GM19193 (cell line): Measurements from ENCODE around the gene DNMT3A.

Experiments
- POLR2A ChIP-seq: IDR thresholded peaks from 4 replicates; pipeline ENCODE4 v1.6.1; 2011; ENCODE audit not compliant: insufficient read depth, insufficient read length; ENCODE audit errors: extremely low read depth

The DNMT3A gene

DNA sequence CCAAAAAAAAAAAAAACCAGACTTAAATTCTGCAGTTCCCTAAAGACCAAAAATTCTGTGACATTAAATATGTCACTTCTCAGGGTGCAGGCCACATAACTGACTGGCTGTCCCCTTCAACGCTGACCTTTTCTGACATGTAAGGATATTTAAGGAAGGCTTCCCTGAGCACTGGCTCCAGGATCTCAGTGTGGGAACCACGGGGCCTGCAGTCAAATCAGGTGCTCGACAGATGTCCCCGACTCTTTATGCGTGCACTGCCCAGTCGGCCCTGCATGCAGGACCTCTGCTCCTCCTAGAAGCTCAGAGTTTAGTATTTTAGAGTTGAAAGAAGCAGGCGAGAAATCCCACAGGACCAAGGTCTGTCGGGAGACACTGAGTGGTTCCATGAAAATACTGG is 104.0 kb downstream of the DNMT3A start:
- no peak for TF ChIP-seq POLR2A

DNA sequence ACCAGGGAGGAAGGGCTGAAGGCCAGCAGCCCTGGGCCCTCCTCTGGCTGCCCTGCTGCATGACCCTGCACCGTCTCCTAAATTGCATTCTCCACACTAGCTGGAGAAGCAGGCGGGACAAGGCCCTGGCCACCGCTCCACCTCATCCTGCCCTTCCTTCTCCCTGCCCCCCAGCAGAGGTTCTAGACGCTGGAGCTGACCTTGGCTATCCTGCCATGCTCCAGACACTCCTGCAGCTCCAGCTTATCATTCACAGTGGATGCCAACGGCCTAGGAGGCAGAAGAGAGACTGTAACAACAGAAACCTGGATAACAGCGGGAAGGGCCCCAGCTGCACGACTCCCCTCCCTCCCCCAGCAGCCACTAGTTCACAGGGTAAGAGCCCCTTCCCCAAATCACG is 105.0 kb downstream of the DNMT3A start:
- no peak for TF ChIP-seq POLR2A

DNA sequence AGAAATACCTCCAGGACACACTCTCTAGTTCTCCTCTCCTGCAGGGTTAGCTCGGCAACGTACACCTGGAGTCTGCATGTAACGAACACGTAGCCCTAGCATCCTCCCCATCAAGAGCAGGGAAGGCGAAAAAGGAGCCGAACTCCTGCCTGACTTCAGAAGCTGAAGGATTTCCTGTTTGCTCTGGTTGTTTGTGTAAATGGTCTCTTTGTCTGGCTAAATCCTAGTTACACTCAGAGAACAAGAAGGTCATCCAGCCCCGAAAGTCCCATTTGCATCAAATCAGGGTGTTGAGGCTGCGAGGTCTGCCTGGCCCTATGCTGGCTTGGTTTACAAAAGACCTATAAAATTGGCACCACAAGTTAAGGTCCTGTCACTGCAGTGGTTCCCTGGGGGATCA is 107.0 kb downstream of the DNMT3A start:
- TF ChIP-seq POLR2A: no peak

DNA sequence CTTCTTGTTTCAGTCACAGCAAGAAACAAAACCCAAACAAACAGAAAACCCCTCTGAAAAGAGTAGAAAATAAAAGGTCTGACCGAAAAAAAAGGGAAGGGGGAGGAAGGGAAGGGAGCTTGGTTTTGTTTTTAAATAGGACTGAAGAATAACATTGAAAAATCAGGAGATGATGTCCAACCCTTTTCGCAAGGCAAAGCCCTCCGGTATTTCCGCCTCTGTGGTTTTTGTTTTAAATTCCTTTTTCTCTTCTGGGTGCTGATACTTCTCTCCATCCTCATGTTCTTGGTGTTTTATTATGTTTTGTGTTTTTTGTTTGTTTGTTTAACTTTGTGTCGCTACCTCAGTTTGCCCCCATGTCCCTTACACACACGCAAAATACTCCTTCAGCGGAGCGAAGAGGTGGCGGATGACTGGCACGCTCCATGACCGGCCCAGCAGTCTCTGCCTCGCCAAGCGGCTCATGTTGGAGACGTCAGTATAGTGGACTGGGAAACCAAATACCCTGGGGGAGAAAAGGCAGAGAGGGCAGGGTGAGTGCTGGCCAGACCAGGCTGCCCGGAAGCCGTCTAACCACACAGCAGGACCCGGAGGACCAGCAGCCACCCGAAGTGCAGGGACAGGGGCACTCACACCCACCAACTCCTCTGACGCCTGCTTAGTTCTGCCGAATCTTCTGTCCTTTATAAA is 107.7 kb downstream of the DNMT3A start:
- TF ChIP-seq POLR2A: no peak

DNA sequence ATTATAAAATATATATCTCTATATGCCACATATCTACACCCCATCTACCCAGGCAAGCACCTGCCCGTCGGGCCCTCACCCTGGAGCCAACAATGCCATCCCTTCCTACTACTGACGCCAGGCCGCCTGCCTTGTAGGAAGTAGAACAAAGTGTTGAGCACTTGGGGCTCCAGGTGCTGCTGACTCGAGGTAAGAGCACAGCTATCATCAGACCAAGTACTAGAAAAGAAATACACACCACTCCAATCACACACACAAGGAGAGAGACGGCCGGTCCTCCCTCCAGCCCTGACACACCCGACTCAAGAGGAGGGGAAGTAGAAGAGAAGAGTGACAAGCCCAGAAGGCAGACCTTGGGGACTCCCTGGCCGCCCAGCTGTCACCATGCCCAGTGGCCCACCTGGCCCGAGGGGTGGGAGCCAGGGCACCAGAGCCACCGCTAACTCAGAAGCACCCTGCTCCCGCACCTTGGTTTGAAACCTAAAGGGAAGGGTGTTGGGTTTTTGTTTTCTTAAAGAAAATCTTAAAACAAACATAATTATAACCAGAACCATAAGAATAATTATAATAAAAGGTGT is 109.4 kb downstream of the DNMT3A start:
- TF ChIP-seq POLR2A: no peak

DNA sequence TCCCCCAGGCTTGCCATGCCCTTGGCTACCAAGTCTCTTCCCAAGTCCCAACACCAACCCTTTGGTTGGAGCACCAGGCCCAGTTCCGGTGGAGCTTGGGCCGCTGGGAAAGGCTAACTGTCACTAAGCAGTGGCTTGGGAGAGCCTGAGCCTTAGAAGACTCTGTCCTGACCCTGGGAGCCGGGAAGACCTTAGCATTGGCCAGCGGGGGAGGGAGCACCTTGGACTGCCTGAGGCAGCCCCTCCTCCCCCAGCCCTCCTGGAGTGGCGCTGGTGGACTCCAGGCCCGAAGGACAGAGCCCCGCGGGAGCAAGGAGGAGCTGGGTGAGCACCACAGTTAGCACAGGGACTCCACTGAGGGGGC is 110.8 kb downstream of the DNMT3A start:
- no peak for TF ChIP-seq POLR2A

DNA sequence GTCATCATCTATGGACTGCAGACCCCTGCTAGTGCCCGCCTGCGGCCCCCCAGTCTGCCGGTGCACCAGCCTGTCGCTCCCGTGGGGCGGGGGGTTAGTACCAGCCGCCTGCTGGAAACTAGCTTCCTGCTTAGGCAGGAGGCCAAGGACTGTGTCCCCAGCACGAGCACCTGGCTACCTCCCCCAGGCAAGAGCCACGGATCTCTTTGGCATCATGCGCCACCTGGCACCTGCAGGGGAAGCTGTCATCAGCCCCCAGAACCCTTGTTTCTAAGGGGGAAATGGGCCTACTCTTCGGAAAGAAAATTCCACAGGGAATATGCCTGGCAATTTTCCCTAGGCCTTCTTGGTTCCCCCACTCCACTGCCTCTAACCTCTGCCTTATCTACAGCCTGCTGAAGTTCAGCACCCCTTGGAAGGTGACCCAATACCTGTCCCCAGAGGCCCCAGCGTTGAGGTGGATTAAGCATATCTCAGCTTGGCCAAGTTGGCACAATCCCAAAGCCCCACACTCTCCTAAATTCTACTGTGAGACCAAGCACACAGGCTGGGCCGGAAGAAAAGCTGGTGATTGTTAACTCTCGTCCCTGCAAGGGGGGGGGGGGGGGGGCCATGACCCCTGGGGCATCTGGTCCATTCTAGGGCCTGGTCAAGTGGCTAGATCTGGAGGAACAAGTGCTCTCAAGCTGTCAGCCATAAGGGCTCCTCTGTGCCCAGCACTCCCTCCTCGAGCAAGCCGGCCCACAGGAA is 111.4 kb downstream of the DNMT3A start:
- TF ChIP-seq POLR2A: no peak

DNA sequence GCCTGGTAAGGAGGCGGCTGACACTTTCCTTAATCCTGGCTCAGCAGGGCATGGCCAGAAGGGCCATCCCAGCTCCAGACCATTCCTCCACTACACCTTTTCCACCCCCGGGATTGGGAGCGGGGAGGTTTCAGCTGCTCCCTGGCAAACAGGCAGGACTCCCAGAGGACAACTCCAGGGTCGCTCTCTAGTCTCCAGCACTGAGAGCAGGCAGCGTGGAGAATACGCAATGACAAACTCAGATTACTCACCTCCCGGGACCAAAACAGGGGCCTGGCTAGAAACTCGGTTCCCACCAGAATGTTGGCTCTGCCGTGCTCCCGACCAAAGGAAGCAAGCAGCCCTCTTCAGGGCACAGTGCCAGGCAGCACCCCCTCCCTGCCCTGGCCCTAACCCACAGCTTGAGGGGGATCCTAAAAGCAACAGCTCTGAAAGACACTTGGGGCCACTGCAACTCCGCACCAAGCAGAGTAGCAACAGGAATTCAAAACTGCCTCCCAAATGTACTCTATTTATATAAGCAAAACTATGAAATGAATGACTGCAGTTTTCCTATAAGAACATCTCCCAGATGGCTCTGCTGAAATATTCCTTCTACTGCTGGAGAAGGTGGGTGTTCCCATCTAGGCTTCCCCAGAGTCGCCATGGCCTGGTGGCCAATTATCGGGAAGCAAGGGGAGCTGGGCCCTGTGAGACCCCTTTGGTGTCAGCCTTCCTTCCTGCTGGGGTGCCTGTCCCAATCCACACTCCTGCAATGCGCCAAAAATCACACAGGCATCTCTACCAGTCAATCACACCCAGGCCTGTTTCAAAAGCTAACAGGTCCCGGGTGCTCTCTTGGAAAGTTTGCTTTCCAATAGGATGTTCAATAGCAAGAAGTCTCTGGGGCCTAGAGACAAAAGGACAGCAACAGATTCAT is 112.2 kb downstream of the DNMT3A start:
- no peak for TF ChIP-seq POLR2A

DNA sequence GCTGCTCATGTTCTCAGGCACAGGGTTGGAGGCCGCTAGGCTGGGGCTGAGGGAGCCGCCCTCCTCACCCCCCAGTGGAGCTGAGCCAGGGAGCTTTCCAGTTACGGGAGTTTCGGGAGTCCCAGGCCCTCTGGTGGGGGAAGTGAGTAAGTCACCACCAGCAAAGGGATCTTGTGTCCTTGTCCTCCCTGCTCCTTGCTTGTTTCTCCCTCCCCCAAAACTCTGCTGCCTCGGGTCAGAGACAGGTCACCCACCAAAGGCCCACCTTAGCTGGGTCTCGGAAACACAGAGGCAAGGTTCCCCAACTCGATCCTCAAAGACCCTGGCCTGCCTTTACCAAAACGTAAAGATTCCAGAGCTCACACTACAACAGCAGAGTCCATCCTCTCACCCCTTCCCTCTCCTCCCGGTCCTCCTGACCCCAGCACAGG is 112.9 kb downstream of the DNMT3A start:
- TF ChIP-seq POLR2A: no peak

DNA sequence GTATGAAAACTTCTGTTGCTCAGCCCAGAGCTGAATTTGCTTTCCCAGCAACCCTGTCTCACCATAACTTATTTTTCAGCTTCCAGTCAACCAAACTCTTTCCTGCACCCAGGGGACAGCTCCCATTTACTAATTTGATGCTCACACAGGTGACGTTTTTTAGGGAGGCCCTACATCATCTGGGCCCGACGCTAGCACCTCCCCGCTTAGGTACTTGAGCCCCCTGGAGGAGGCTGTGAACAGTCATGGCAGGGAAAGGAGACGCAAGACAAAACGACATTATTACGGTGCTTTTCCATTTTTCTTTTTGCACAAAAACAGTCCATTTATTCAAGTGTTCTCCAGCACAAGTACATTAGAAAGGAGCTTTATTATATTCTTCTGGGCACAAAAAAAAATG is 114.1 kb downstream of the DNMT3A start:
- no peak for TF ChIP-seq POLR2A

DNA sequence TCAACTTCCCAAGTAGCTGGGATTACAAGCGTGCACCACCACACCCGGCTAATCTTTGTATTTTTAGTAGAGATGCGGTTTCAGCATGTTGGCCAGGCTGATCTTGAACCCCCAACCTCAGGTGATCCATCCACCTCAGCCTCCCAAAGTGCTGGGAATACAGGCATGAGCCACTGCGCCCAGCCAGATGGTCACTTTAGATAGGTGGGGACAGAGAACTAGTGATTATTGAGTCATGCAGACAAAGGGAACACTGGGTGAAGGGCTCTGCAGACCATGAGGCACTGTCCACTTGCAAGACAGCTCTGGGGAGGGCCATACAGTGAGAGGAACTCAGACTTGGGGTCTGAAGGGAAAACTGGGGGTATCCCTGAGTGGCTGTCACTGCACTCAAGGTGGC is 114.9 kb downstream of the DNMT3A start:
- TF ChIP-seq POLR2A: no peak

DNA sequence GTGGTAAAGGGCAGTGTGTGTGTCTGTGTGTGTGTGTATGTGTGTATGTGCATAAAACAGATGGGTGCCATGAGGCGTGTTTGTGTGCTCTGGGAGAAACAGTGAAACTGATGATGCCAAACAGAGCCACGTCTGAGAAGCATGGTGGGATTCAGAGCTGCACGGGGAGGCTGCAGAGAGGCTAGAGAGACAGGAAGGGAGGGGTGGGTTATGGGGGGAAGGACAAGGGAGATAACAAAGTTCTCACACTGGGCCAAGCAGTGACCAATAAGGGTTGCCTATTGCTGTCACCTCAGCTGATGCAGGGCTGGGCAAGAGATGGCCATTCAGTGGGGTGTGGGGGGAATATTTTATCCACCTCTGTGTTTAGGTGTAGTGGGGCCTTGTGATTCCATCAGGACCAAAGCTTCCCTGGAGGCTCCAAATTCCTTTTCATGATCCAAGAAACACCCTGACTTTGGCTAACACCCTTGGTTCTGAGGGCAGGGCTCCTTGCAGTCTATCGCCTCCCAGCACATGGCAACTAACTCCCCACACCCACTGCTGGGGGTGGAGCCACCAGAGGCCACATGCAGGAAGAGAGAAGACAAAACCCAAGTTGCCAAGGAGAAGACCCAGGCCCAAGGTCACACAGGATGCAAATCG is 119.1 kb downstream of the DNMT3A start:
- TF ChIP-seq POLR2A: no peak

DNA sequence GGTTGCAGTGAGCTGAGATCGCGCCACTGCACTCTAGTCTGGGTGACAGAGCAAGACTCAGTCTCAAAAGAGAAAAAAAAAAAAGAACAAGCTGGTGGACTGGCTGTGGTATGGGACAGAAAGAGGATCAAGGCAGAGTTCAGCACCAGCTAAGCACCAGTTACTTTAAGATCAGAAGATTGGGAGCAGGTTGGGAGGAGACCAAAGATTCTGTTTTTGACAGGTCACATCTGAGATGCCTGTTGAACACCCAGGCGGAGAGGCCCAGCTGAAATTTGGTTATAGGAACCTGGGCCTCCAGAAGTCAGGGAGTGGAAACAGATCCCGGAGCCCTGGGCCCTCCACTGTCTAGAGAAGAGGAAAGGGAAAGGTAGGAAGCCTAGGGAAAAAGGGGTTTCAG is 120.1 kb downstream of the DNMT3A start:
- no peak for TF ChIP-seq POLR2A

DNA sequence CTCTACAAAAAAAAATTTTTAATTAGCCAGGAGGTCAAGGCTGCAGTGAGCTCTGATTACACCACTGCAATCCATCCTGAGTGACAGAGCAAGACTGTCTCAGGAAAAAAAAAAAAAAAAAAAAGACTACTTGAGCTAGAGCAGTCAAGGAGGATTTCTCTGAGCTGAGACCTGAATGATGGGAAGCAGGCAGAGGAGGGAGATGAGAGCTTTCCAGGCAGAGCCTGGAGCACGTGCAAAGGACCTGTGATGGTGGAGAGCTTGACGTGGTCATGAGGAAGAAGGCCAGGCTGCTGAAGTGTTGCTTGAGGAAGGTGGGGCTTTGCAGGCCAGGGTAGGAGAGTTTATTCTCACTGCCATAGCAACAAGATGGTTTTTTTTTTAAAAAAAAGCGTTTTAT is 121.4 kb downstream of the DNMT3A start:
- TF ChIP-seq POLR2A: no peak

DNA sequence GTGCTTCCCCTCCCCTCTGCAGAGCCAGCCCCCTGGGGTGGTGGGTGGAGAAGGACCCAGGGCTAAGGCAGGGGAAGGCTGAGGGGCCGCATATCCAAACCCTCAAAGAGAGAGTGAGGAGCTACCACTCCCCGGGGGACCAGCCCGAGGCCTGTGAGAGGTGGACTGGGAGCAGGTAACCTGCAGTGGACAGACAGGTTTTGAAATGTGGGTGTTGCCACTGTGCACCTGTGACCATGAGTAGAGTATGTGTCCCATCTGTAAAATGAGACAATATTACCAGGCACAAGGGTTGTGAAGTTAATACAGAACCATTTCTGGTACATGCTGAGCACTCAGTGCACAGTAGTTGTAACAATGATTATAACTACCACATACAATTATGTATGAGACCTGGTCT is 122.1 kb downstream of the DNMT3A start:
- TF ChIP-seq POLR2A: no peak

DNA sequence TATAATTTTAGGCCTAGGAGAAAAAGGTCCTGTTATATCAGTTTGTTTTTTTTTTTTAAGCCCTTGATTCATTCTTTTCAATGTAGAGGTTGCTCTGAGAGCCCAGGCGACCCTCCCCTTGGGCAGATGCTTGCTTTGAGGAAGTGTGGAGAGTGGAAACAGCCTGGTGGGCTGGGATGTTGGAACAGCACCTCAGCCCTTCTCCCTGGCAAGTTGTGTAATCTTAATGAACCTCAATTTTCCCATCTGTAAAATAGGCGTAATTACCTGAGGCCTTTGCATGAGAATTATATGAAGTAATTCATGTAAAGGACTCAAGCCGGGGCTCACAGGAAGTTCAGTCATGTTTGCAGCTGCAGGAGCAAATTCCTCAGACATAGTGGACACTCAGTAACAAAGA is 123.6 kb downstream of the DNMT3A start:
- no peak for TF ChIP-seq POLR2A
